Testis (tissue), 2 donors: ENCODE measurements around the gene WBP11.

Source experiments
- CTCF ChIP-seq, 3 experiments: fragments of 450-650 bp in 2 of 3; fragments of 200-600 bp in 1 of 3; sonication (generic) in 1 of 3; IDR thresholded peaks; one replicate each; pipeline ENCODE4 v1.5.1; 2016 to 2019; ENCODE audit warnings: antibody characterized with exemption in 3 of 3, mild to moderate bottlenecking in 2 of 3, moderate library complexity in 1 of 3
- POLR2A ChIP-seq: fragments of 450-650 bp; IDR thresholded peaks from one replicate; pipeline ENCODE4 v1.6.1; 2017; ENCODE audit warnings: antibody characterized with exemption, mild to moderate bottlenecking, moderate library complexity

GRCh38 chr12:14828892-14829291 is 25.6 kb upstream of the WBP11 start:
- TF ChIP-seq CTCF (IDR thresholded peaks at IDR 0.05) (no peak), POLR2A (no peak)
